ENCODE measurements around the gene CHST3. TPM values are rescaled to one million over a fixed set of nuclear protein-coding genes. Genes with fewer than 3 reads are reported as not detected.
"Not testable (repeated sequence)": the region's sequence is repeated elsewhere in the genome, so short reads cannot be mapped to it uniquely, and the experiment has no call there.

The CHST3 gene
- total and polyA plus RNA-seq, 4 donors, result 2.2 to 13.7 (median 8.0) TPM

- no peak overlapping the region for H3K4me3 ChIP-seq
- 73 to 93% methylated on average over 6 of the region's 6 CpGs for WGBS, 2 donors
- no peak for TF ChIP-seq CTCF (IDR thresholded peaks at IDR 0.05; ENCODE audit: control extremely low read depth, extremely low read depth)
- ATAC-seq (ENCODE audit: insufficient read depth, low FRiP score) (no peak), DNase-seq (no peak)
- no peaks in the 10 kb centered on the region for H3K9me3 ChIP-seq (ENCODE audit: control insufficient read depth in 4 of 4, insufficient read depth in 3 of 4, low read length in 3 of 4)
- H3K9ac ChIP-seq (ENCODE audit: insufficient read depth in 1 of 2, low read length in 2 of 2), result no peak overlapping the region
- H3K4me1 ChIP-seq (ENCODE audit: control insufficient read depth in 5 of 5, insufficient read depth in 5 of 5, low read length in 5 of 5), result peaks cover 0 to 55% (median 32%) of the 10 kb centered on the region in 5 donors
- peak overlapping the region; percentile 2 to 67 for H3K27ac ChIP-seq (ENCODE audit: low read depth in 1 of 2, low read length in 1 of 2)
- no peaks in the 10 kb centered on the region for H3K27me3 ChIP-seq (ENCODE audit: control insufficient read depth in 3 of 3, insufficient read depth in 3 of 3, low read length in 2 of 3)
- no peaks in the 10 kb centered on the region for H3K36me3 ChIP-seq (ENCODE audit: control insufficient read depth in 4 of 4, insufficient read depth in 4 of 4, low read length in 4 of 4)
Measured at GRCh38 chr10:71974489-71975021, 10.4 kb downstream of the CHST3 start.

- no peaks in the 10 kb centered on the region for H3K27me3 ChIP-seq (ENCODE audit: control insufficient read depth in 3 of 3, insufficient read depth in 3 of 3, low read length in 2 of 3)
- WGBS, 2 donors, result 76 to 79% methylated on average over 15 of the region's 15 CpGs
- H3K4me1 ChIP-seq (ENCODE audit: control insufficient read depth in 5 of 5, insufficient read depth in 5 of 5, low read length in 5 of 5), result peaks cover 3 to 60% (median 29%) of the 10 kb centered on the region in 5 donors
- no peaks in the 10 kb centered on the region for H3K36me3 ChIP-seq (ENCODE audit: control insufficient read depth in 4 of 4, insufficient read depth in 4 of 4, low read length in 4 of 4)
- peak overlapping the region; percentile 29 to 67 for H3K27ac ChIP-seq (ENCODE audit: low read depth in 1 of 2, low read length in 1 of 2)
- ATAC-seq (ENCODE audit: insufficient read depth, low FRiP score) (no peak), DNase-seq (no peak)
- TF ChIP-seq CTCF (IDR thresholded peaks at IDR 0.05; ENCODE audit: control extremely low read depth, extremely low read depth), result no peak
- H3K4me3 ChIP-seq, result no peak overlapping the region
- no peaks in the 10 kb centered on the region for H3K9me3 ChIP-seq (ENCODE audit: control insufficient read depth in 4 of 4, insufficient read depth in 3 of 4, low read length in 3 of 4)
- H3K9ac ChIP-seq (ENCODE audit: insufficient read depth in 1 of 2, low read length in 2 of 2), result no peak overlapping the region
Measured at GRCh38 chr10:71975087-71975870, 11.1 kb downstream of the CHST3 start.

DNA sequence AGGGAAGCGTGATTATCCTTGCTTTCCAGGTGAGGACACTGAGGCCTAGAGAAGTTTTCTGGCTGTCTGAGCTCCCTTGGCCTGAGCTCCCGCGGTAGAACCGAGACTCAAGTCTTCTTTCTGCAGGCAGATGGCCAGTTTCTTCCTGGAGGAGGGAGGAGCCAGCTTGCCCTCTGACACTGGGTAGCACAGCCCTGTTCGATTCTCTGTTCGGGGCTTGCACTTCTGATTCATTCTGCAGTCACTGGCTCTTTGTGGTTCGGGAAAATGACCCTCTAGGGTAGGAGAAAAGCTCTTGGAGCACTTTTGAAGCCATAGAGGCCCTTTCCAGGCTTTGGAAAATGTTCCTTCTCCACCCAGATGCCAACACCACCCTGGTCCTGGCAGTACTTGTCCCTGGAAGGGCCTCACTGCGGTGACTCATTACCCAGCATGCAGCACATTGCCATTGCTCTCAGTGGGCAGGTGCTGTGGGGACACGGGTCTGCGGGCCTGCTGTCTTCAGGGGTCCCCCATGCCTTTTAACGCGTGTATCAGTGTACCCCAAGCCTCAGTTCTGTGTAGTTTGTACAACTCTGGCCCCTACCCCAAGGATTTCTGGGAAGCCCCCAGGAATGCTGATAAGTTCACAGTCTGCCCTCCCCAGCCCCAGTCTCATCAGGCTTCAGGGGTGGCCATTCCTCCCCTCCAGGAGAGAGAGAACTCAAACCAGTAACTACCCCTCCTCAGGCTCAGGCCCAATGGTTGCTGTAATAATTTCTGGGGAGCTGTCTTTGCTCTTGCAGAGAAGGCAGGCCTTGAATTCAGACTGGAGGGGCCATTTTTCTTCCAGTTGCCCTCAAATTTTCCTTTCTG, 11.9 kb downstream of the CHST3 start:
- 62 to 78% methylated on average over 12 of the region's 12 CpGs for WGBS, 2 donors
- no peaks in the 10 kb centered on the region for H3K36me3 ChIP-seq (ENCODE audit: control insufficient read depth in 4 of 4, insufficient read depth in 4 of 4, low read length in 4 of 4)
- TF ChIP-seq CTCF (IDR thresholded peaks at IDR 0.05; ENCODE audit: control extremely low read depth, extremely low read depth), result no peak
- no peak for ATAC-seq (ENCODE audit: insufficient read depth, low FRiP score)
- H3K4me3 ChIP-seq, result no peak overlapping the region
- DNase-seq, result no peak
- peak overlapping the region; percentile 40 to 67 for H3K27ac ChIP-seq (ENCODE audit: low read depth in 1 of 2, low read length in 1 of 2)
- no peaks in the 10 kb centered on the region for H3K27me3 ChIP-seq (ENCODE audit: control insufficient read depth in 3 of 3, insufficient read depth in 3 of 3, low read length in 2 of 3)
- no peak overlapping the region for H3K9ac ChIP-seq (ENCODE audit: insufficient read depth in 1 of 2, low read length in 2 of 2)
- no peaks in the 10 kb centered on the region for H3K9me3 ChIP-seq (ENCODE audit: control insufficient read depth in 4 of 4, insufficient read depth in 3 of 4, low read length in 3 of 4)
- peaks cover 11 to 63% (median 28%) of the 10 kb centered on the region in 5 donors for H3K4me1 ChIP-seq (ENCODE audit: control insufficient read depth in 5 of 5, insufficient read depth in 5 of 5, low read length in 5 of 5)

DNA sequence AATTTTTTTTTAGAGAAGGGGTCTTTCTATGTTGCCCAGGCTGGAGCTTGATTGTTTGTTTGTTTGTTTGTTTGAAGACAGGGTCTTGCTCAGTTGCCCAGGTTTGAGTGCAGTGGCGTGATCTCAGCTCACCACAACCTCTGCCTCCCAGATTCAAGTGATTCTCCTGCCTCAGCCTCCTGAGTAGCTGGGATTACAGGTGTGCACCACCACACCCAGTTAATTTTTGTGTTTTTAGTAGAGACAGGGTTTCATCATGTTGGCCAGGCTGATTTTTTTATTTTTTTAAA, 13.4 kb downstream of the CHST3 start:
- H3K4me1 ChIP-seq (ENCODE audit: control insufficient read depth in 5 of 5, insufficient read depth in 5 of 5, low read length in 5 of 5), result peaks cover 21 to 71% (median 35%) of the 10 kb centered on the region in 5 donors
- DNase-seq; H3K9ac ChIP-seq (ENCODE audit: insufficient read depth in 1 of 2, low read length in 2 of 2); H3K27ac ChIP-seq (ENCODE audit: low read depth in 1 of 2, low read length in 1 of 2); H3K9me3 ChIP-seq (ENCODE audit: control insufficient read depth in 4 of 4, insufficient read depth in 3 of 4, low read length in 3 of 4); H3K36me3 ChIP-seq (ENCODE audit: control insufficient read depth in 4 of 4, insufficient read depth in 4 of 4, low read length in 4 of 4); H3K27me3 ChIP-seq (ENCODE audit: control insufficient read depth in 3 of 3, insufficient read depth in 3 of 3, low read length in 2 of 3); ATAC-seq (ENCODE audit: insufficient read depth, low FRiP score); H3K4me3 ChIP-seq: not testable (repeated sequence)
- WGBS, 2 donors, result 93 to 97% methylated on average over 1 of the region's 1 CpG

Data from lung (tissue), 12 donors.